ENCODE measurements around the gene CACNG1. TPM values are rescaled to one million over a fixed set of nuclear protein-coding genes. Genes with fewer than 3 reads are reported as not detected.

The CACNG1 gene
- total RNA-seq, 1 experiment from 2014 or later: not detected

DNA sequence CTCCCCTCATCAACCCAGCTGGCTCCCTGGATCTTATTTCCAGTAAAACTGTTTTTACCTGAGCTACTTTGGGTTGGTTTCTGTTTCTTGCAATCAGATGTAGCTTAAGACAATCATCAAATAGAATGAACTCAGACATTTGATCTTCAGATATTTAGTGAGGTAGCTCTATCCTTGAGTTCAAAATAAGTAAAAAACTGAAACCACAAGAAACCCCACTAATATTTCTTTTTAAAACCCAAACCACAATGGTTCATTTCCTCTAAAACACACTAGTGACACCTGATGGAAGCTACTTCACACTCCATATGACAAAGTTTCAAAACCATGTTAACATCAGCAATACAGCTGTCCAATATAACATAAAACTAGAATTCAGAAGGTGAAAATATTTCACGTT lies 37.8 kb downstream of the CACNG1 start:
- Histone ChIP-seq H2BK20ac (ENCODE audit: low read depth, low read length, poor library complexity, severe bottlenecking) (no peak overlapping the region), H3K4me1 (ENCODE audit: insufficient read depth, low read length) (no peaks in the 10 kb centered on the region), H3K79me1 (ENCODE audit: insufficient read depth, low read depth, low read length, poor library complexity, severe bottlenecking) (no peaks in the 10 kb centered on the region), H3K9ac (ENCODE audit: extremely low read depth, insufficient read length, low read length) (no peak overlapping the region), H3K4ac (ENCODE audit: low read depth, low read length) (no peak overlapping the region), H3K27me3 (ENCODE audit: insufficient read depth, low read length) (no peaks in the 10 kb centered on the region), H3K23me2 (ENCODE audit: insufficient read length, low read depth, low read length, poor library complexity, severe bottlenecking) (no peaks in the 10 kb centered on the region), H2BK5ac (ENCODE audit: insufficient read length, low read length) (no peak overlapping the region), H3K4me2 (ENCODE audit: insufficient read depth, insufficient read length, low read length) (no peak overlapping the region), H3K56ac (ENCODE audit: insufficient read length, low read depth, low read length) (no peak overlapping the region), H3K23ac (ENCODE audit: insufficient read length, low read depth, low read length) (no peak overlapping the region), H3K79me2 (ENCODE audit: insufficient read depth, low read length) (no peaks in the 10 kb centered on the region), H4K91ac (ENCODE audit: insufficient read length, low read depth, low read length) (no peak overlapping the region), H2BK120ac (ENCODE audit: low read depth, low read length, poor library complexity, severe bottlenecking) (no peak overlapping the region), H4K5ac (ENCODE audit: insufficient read length, low read depth, low read length) (no peak overlapping the region), H3K27ac (ENCODE audit: insufficient read length, low read depth, low read length) (no peak overlapping the region), H3T11ph (ENCODE audit: low read length) (no peak overlapping the region), H3K14ac (ENCODE audit: insufficient read depth, low read length) (no peak overlapping the region), H2BK15ac (ENCODE audit: low read depth, low read length) (no peak overlapping the region), H2AFZ (ENCODE audit: low read length) (no peak overlapping the region), H2AK5ac (ENCODE audit: insufficient read length, low read length) (no peak overlapping the region), H4K20me1 (ENCODE audit: control insufficient read depth, insufficient read depth, insufficient read length) (no peaks in the 10 kb centered on the region), H2BK12ac (ENCODE audit: insufficient read length, low read depth, low read length) (no peak overlapping the region), H4K8ac (replicated peaks; ENCODE audit: insufficient read length, low read depth, low read length) (no peak overlapping the region), H3K9me3 (ENCODE audit: control insufficient read depth, low read depth, low read length) (no peaks in the 10 kb centered on the region), H3K18ac (ENCODE audit: insufficient read length, low read depth, low read length) (no peak overlapping the region)
- Mint-ChIP-seq H3K27me3 (ENCODE audit: low read depth) (no peaks in the 10 kb centered on the region), H3K4me3 (no peak overlapping the region), H3K4me1 (no peaks in the 10 kb centered on the region), H3K36me3 (ENCODE audit: insufficient read depth in 1 of 3, low read depth in 3 of 3) (peaks cover 5 to 21% (median 19%) of the 10 kb centered on the region in 3 experiments; a peak in 6 of 7 replicates), H3K27ac (no peak overlapping the region), H3K9me3 (no peaks in the 10 kb centered on the region)
- WGBS (ENCODE audit: extremely low coverage, insufficient read length, low lambda C conversion rate): no CpG with 5 or more reads among the region's 1 CpG
- TF ChIP-seq, protein P1, sequence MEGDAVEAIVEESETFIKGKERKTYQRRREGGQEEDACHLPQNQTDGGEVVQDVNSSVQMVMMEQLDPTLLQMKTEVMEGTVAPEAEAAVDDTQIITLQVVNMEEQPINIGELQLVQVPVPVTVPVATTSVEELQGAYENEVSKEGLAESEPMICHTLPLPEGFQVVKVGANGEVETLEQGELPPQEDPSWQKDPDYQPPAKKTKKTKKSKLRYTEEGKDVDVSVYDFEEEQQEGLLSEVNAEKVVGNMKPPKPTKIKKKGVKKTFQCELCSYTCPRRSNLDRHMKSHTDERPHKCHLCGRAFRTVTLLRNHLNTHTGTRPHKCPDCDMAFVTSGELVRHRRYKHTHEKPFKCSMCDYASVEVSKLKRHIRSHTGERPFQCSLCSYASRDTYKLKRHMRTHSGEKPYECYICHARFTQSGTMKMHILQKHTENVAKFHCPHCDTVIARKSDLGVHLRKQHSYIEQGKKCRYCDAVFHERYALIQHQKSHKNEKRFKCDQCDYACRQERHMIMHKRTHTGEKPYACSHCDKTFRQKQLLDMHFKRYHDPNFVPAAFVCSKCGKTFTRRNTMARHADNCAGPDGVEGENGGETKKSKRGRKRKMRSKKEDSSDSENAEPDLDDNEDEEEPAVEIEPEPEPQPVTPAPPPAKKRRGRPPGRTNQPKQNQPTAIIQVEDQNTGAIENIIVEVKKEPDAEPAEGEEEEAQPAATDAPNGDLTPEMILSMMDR (conservative IDR thresholded peaks at IDR 0.05): 0 out of 3 replicates have a peak, but pooled peaks have one; percentile 19
- DNase-seq: no peak

All from H9 (cell line).